ENCODE results near the gene TPRG1.

TPRG1 gene

DNA sequence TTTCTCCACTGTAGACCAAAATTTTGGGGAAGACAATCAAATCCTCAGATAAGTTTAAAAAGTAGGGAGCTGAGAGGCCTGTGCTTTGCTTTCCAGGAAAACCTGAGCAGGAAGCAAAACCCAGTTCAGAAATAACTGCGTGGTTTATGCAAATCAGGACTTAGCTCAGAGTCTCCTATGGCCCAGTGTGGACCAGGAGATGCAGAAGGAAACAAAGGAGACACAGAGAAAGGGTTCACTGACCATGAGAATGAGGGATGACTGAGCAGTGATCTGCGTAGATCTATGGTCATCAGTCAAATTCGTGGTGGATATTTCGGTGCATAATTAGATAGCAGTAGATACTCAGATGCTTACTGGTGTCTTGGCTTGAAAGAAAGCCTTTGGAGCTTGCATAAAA is 196.6 kb downstream of the TPRG1 start:
- Histone ChIP-seq H3K4me3 (no peak overlapping the region), H3K27ac (no peak overlapping the region)
- DNase-seq (ENCODE audit: low spot score): no peak
- no peak for TF ChIP-seq CTCF (IDR thresholded peaks at IDR 0.05)

DNA sequence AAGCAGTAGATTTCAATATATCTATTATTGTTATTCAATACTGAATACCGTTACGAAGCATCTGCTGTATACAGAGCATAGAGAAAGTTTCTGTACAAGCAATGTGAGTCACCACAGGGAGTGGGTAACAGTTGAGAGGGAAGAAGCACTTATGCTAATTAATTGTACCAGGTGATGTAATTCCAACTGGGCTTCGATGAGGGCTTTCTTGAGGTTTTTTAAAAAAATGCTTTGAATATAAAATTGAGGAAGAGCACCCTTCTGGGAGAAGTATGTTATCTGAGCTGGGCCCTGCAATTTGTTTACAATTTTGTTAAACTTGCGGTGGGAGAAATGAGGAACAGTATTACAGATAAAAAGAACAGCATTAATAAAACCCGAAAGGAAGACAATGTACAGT is 197.9 kb downstream of the TPRG1 start:
- TF ChIP-seq CTCF (IDR thresholded peaks at IDR 0.05): no peak

DNA sequence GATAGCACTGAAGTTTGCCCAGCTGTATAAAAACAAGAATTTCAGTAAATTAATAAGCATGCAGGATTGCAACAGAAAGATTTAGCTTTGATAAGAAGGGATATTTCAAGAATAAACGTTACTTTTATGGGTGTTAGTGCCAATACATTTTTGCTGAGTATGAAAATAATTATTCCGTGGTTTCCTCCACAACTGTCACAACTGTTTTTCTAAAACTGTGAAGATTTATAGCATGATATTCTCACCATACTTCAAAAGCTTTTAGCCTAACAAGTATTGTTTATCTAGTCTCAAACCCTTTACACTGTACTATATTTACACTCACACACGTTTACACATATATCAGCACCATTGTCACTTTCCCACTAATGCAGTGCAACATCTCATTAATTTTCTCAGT is 200.5 kb downstream of the TPRG1 start:
- no peak overlapping the region for H3K4me3 ChIP-seq
- no peak overlapping the region for H3K27ac ChIP-seq
- TF ChIP-seq CTCF (IDR thresholded peaks at IDR 0.05): no peak
- no peak for DNase-seq (ENCODE audit: low spot score)

More for the DNA sequence above, 197.9 kb downstream of the TPRG1 start:
- H3K27ac ChIP-seq: no peak overlapping the region
- DNase-seq (ENCODE audit: low spot score): no peak
- no peak overlapping the region for H3K4me3 ChIP-seq

All from coronary artery (tissue), 2 donors.